GM23338 (cell line): Measurements from ENCODE around the gene ARHGAP27. TPM values are rescaled to one million over a fixed set of nuclear protein-coding genes. Genes with fewer than 3 reads are reported as not detected.
A peak's percentile ranks its signal among the peaks of the same experiment; 100 is the strongest.

Source experiments
- ATAC-seq: fragments of 200-7000 bp; cut with Tn5 transposase; 3 replicates; pipeline ENCODE4 v1.9.1; 2020
- DNase-seq: peaks from one replicate; pipeline ENCODE4 v3.0.0-alpha.2; 2015; ENCODE audit warnings: low spot score
- H2AFZ ChIP-seq: fragments of 200-600 bp; sonication (generic); 2 replicates; pipeline ENCODE4 v1.8.0; 2016; ENCODE audit warnings: antibody characterized with exemption, mild to moderate bottlenecking, moderate library complexity
- H3F3A ChIP-seq: fragments of 200-600 bp; sonication (generic); replicated peaks from 2 replicates; pipeline ENCODE4 v1.8.0; 2017; ENCODE audit warnings: antibody characterized with exemption, mixed run types, low read depth
- H3K27ac ChIP-seq: fragments of 200-600 bp; sonication (generic); 2 replicates; pipeline ENCODE4 v1.6.1; 2016; ENCODE audit warnings: low read depth
- H3K27me3 ChIP-seq: fragments of 200-600 bp; sonication (generic); 2 replicates; pipeline ENCODE4 v1.8.0; 2016; ENCODE audit warnings: mild to moderate bottlenecking, mixed run types, moderate library complexity; ENCODE audit not compliant: insufficient read depth
- H3K36me3 ChIP-seq: fragments of 200-600 bp; sonication (generic); 2 replicates; pipeline ENCODE4 v1.8.0; 2016; ENCODE audit warnings: mild to moderate bottlenecking; ENCODE audit not compliant: insufficient read depth
- H3K4me1 ChIP-seq: fragments of 200-600 bp; sonication (generic); 2 replicates; pipeline ENCODE4 v1.8.0; 2016; ENCODE audit warnings: mild to moderate bottlenecking, moderate library complexity; ENCODE audit not compliant: insufficient read depth
- H3K4me2 ChIP-seq: fragments of 200-600 bp; sonication (generic); 2 replicates; pipeline ENCODE4 v1.7.1; 2017; ENCODE audit warnings: mixed run types
- H3K4me3 ChIP-seq: fragments of 200-600 bp; sonication (generic); 2 replicates; pipeline ENCODE4 v1.6.1; 2016; ENCODE audit warnings: mixed run types
- H3K79me2 ChIP-seq: fragments of 200-600 bp; sonication (generic); replicated peaks from 2 replicates; pipeline ENCODE4 v1.8.0; 2017; ENCODE audit warnings: mild to moderate bottlenecking; ENCODE audit not compliant: insufficient read depth
- H3K9me2 ChIP-seq: fragments of 200-600 bp; sonication (generic); 2 replicates; pipeline ENCODE4 v1.8.0; 2017; ENCODE audit not compliant: insufficient read depth
- H4K20me1 ChIP-seq: fragments of 200-600 bp; sonication (generic); replicated peaks from 2 replicates; pipeline ENCODE4 v1.8.0; 2017; ENCODE audit warnings: mild to moderate bottlenecking; ENCODE audit not compliant: insufficient read depth
- H3K27ac Mint-ChIP-seq: 2 replicates; pipeline ENCODE4 v1.8.0; 2020; ENCODE audit warnings: inconsistent platforms, mild to moderate bottlenecking, moderate library complexity, mixed read lengths
- H3K27me3 Mint-ChIP-seq: 3 replicates; pipeline ENCODE4 v1.8.0; 2022; ENCODE audit warnings: low read depth, mild to moderate bottlenecking, moderate library complexity, mixed read lengths, inconsistent platforms; ENCODE audit not compliant: insufficient read depth, poor library complexity
- H3K36me3 Mint-ChIP-seq: 3 replicates; pipeline ENCODE4 v1.8.0; 2021; ENCODE audit warnings: low read depth, mild to moderate bottlenecking, inconsistent platforms, moderate library complexity, mixed read lengths
- H3K4me1 Mint-ChIP-seq: 3 replicates; pipeline ENCODE4 v1.8.0; 2020; ENCODE audit warnings: mild to moderate bottlenecking, inconsistent platforms, mixed read lengths
- H3K4me3 Mint-ChIP-seq: 3 replicates; pipeline ENCODE4 v1.8.0; 2021; ENCODE audit warnings: moderate library complexity, mild to moderate bottlenecking, inconsistent platforms, mixed read lengths
- H3K9me3 Mint-ChIP-seq: 3 replicates; pipeline ENCODE4 v1.8.0; 2020; ENCODE audit warnings: moderate library complexity, mild to moderate bottlenecking, inconsistent platforms, mixed read lengths
- CTCF ChIP-seq, 2 experiments: fragments of 200-600 bp in 1 of 2; sonication (generic) in 1 of 2; conservative IDR thresholded peaks; 2 replicates each; pipeline versions ENCODE4 v1.5.1 to v1.6.1; 2016 to 2017; ENCODE audit warnings: antibody characterized with exemption in 2 of 2, low read depth in 2 of 2, mild to moderate bottlenecking in 2 of 2, moderate library complexity in 1 of 2
- JUNB ChIP-seq: IDR thresholded peaks from one replicate; pipeline ENCODE4 v1.6.1; 2016; ENCODE audit warnings: antibody characterized with exemption; ENCODE audit not compliant: unreplicated experiment
- ZNF114 ChIP-seq: fragments of 250-450 bp; sonication (Bioruptor Pico); IDR thresholded peaks from 2 replicates; pipeline ENCODE4 v1.5.0; 2020; ENCODE audit warnings: mild to moderate bottlenecking, moderate library complexity
- polyA plus RNA-seq: library from polyadenylated mRNA; unstranded; fragments of >200 nt; fragmentation: Nextera tagmentation; extraction: Ambion mirVana; gene quantifications from 2 replicates; pipeline ENCODE4 v1.2.1, GENCODE V29; 2016
- total RNA-seq: library from RNA; depleted of rRNA; stranded (reverse); fragments of >200 nt; shearing (Covaris generic); gene quantifications from 2 replicates; pipeline ENCODE4 v1.2.3, GENCODE V29; 2014
- TF ChIP-seq, protein P1 (sequence below): IDR thresholded peaks from one replicate; pipeline ENCODE4 v1.6.1; 2018; ENCODE audit warnings: antibody characterized with exemption; ENCODE audit not compliant: unreplicated experiment

Gene ARHGAP27
- total and polyA plus RNA-seq, 2 experiments from 2014 or later = 5.9 to 17.7 TPM

- TF ChIP-seq CTCF (conservative IDR thresholded peaks at IDR 0.05; ENCODE audit: low read depth in 2 of 2) (peak in 1 of 2 experiments; percentile 27; a peak in 2 of 4 replicates), JUNB (no peak)
- Histone ChIP-seq H3K4me3 (no peak overlapping the region), H2AFZ (no peak overlapping the region), H3K4me2 (no peak overlapping the region), H3K36me3 (no peaks in the 10 kb centered on the region), H3K9me2 (no peaks in the 10 kb centered on the region), H3K27me3 (no peaks in the 10 kb centered on the region), H4K20me1 (no peaks in the 10 kb centered on the region), H3F3A (0 out of 2 replicates have a peak, but pooled peaks cover 3% of the 10 kb centered on the region), H3K79me2 (no peaks in the 10 kb centered on the region), H3K27ac (no peak overlapping the region), H3K4me1 (peaks cover 10% of the 10 kb centered on the region)
- H3K9me3 Mint-ChIP-seq = no peaks in the 10 kb centered on the region
- DNase-seq (no peak), ATAC-seq (no peak)
- H3K36me3 Mint-ChIP-seq = no peaks in the 10 kb centered on the region
- no peak overlapping the region for H3K4me3 Mint-ChIP-seq
- H3K4me1 Mint-ChIP-seq = peaks cover 22% of the 10 kb centered on the region
- no peak overlapping the region for H3K27ac Mint-ChIP-seq
- H3K27me3 Mint-ChIP-seq = peaks cover 10% of the 10 kb centered on the region
Measured at GRCh38 chr17:45403906-45404490, 28.7 kb downstream of the ARHGAP27 start.

- Mint-ChIP-seq H3K27me3 (peaks cover 14% of the 10 kb centered on the region), H3K9me3 (no peaks in the 10 kb centered on the region), H3K36me3 (no peaks in the 10 kb centered on the region), H3K4me3 (no peak overlapping the region), H3K4me1 (peaks cover 20% of the 10 kb centered on the region), H3K27ac (no peak overlapping the region)
- no peaks in the 10 kb centered on the region for H4K20me1 ChIP-seq
- no peak for TF ChIP-seq ZNF114
- TF ChIP-seq, protein P1, sequence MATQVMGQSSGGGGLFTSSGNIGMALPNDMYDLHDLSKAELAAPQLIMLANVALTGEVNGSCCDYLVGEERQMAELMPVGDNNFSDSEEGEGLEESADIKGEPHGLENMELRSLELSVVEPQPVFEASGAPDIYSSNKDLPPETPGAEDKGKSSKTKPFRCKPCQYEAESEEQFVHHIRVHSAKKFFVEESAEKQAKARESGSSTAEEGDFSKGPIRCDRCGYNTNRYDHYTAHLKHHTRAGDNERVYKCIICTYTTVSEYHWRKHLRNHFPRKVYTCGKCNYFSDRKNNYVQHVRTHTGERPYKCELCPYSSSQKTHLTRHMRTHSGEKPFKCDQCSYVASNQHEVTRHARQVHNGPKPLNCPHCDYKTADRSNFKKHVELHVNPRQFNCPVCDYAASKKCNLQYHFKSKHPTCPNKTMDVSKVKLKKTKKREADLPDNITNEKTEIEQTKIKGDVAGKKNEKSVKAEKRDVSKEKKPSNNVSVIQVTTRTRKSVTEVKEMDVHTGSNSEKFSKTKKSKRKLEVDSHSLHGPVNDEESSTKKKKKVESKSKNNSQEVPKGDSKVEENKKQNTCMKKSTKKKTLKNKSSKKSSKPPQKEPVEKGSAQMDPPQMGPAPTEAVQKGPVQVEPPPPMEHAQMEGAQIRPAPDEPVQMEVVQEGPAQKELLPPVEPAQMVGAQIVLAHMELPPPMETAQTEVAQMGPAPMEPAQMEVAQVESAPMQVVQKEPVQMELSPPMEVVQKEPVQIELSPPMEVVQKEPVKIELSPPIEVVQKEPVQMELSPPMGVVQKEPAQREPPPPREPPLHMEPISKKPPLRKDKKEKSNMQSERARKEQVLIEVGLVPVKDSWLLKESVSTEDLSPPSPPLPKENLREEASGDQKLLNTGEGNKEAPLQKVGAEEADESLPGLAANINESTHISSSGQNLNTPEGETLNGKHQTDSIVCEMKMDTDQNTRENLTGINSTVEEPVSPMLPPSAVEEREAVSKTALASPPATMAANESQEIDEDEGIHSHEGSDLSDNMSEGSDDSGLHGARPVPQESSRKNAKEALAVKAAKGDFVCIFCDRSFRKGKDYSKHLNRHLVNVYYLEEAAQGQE = no peak
- ATAC-seq (no peak), DNase-seq (no peak)
- H3K4me1 ChIP-seq = peaks cover 10% of the 10 kb centered on the region
- H3K36me3 ChIP-seq = no peaks in the 10 kb centered on the region
- no peak overlapping the region for H3K4me3 ChIP-seq
- H3K9me2 ChIP-seq = no peaks in the 10 kb centered on the region
- H3K79me2 ChIP-seq = no peaks in the 10 kb centered on the region
- no peak overlapping the region for H3K4me2 ChIP-seq
- 0 out of 2 replicates have a peak, but pooled peaks cover 3% of the 10 kb centered on the region for H3F3A ChIP-seq
- H3K27ac ChIP-seq = no peak overlapping the region
- H2AFZ ChIP-seq = no peak overlapping the region
- no peaks in the 10 kb centered on the region for H3K27me3 ChIP-seq
Measured at GRCh38 chr17:45402916-45403315, 29.8 kb downstream of the ARHGAP27 start.
